ENCODE measurements around the gene ING5.
"Not testable (repeated sequence)": the region's sequence is repeated elsewhere in the genome, so short reads cannot be mapped to it uniquely, and the experiment has no call there.

The ING5 gene

GRCh38 chr2:241729868-241730267, 28.0 kb downstream of the ING5 start:
- TF ChIP-seq CTCF (IDR thresholded peaks at IDR 0.05; ENCODE audit: extremely low read depth, insufficient read depth, missing control alignments) = no peak
- in situ Hi-C loops (cut with MboI; ENCODE audit: low pct_unique_long_range_greater_than_20kb, low sequenced_read_pairs, unreplicated experiment) = no loop called here
- no peak for DNase-seq (ENCODE audit: low spot score)

GRCh38 chr2:241730671-241731293, 28.9 kb downstream of the ING5 start:
- in situ Hi-C loops (cut with MboI; ENCODE audit: low pct_unique_long_range_greater_than_20kb, low sequenced_read_pairs, unreplicated experiment) = no loop called here
- no peak for TF ChIP-seq CTCF (IDR thresholded peaks at IDR 0.05; ENCODE audit: extremely low read depth, insufficient read depth, missing control alignments)
- DNase-seq (ENCODE audit: low spot score) = no peak

- in situ Hi-C loops (cut with MboI; ENCODE audit: low pct_unique_long_range_greater_than_20kb, low sequenced_read_pairs, unreplicated experiment); DNase-seq (ENCODE audit: low spot score): not testable (repeated sequence)
- peak; percentile 66 for TF ChIP-seq CTCF (IDR thresholded peaks at IDR 0.05; ENCODE audit: extremely low read depth, insufficient read depth, missing control alignments)
These were observed 30.8 kb downstream of the ING5 start for GRCh38 chr2:241732513-241733186.

GRCh38 chr2:241733391-241734207, 31.8 kb downstream of the ING5 start:
- TF ChIP-seq CTCF (IDR thresholded peaks at IDR 0.05; ENCODE audit: extremely low read depth, insufficient read depth, missing control alignments) = no peak
- no peak for DNase-seq (ENCODE audit: low spot score)
- in situ Hi-C loops (cut with MboI; ENCODE audit: low pct_unique_long_range_greater_than_20kb, low sequenced_read_pairs, unreplicated experiment) = no loop called here

- in situ Hi-C loops (cut with MboI; ENCODE audit: low pct_unique_long_range_greater_than_20kb, low sequenced_read_pairs, unreplicated experiment) = no loop called here
- TF ChIP-seq CTCF (IDR thresholded peaks at IDR 0.05; ENCODE audit: extremely low read depth, insufficient read depth, missing control alignments) = no peak
- DNase-seq (ENCODE audit: low spot score) = no peak
These were observed 32.3 kb downstream of the ING5 start for GRCh38 chr2:241734208-241734466.

GRCh38 chr2:241734467-241735208, 32.8 kb downstream of the ING5 start, which contains the start of gene D2HGDH:
D2HGDH (plus strand) TSS chr2:241734630; CDS start chr2:241735225, 595 bp downstream.
- in situ Hi-C loops (cut with MboI; ENCODE audit: low pct_unique_long_range_greater_than_20kb, low sequenced_read_pairs, unreplicated experiment) = no loop called here

More at GRCh38 chr2:241734467-241735208, 32.8 kb downstream of the ING5 start, which contains the start of gene D2HGDH:
- TF ChIP-seq CTCF (IDR thresholded peaks at IDR 0.05; ENCODE audit: extremely low read depth, insufficient read depth, missing control alignments) = no peak
- DNase-seq (ENCODE audit: low spot score) = peak; percentile 99

Data from GM13977 (cell line).